ENCODE results near the gene AGAP2. TPM values are rescaled to one million over a fixed set of nuclear protein-coding genes. Genes with fewer than 3 reads are reported as not detected.
"Not testable (repeated sequence)": the region's sequence is repeated elsewhere in the genome, so short reads cannot be mapped to it uniquely, and the experiment has no call there.

The AGAP2 gene
- polyA plus RNA-seq, 1 donor from 2014 or later: 4.1 TPM

DNA sequence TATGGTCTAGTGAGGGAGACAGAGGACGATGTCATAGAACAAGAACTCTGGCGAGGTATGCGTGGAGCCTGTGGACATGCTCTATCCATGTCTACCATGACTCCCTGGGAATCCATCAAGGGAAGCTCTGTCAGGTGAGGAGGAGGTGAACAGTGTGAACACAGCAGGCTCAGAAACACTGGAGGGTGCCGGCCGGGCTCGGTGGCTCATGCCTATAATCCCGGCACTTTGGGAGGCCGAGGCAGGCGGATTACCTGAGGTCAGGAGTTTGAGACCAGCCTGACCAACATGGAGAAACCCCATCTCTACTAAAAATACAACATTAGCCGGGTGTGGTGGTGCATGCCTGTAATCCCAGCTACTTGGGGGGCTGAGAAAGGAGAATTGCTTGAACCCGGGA lies 36.1 kb upstream of the AGAP2 start:
- not testable (repeated sequence) for H3K27me3 Mint-ChIP-seq, H3K27ac Mint-ChIP-seq, H3K36me3 Mint-ChIP-seq, H3K9me3 Mint-ChIP-seq
- H3K4me1 Mint-ChIP-seq: peaks cover 7 to 15% (median 10%) of the 10 kb centered on the region in 3 donors
- H3K4me3 Mint-ChIP-seq: peak overlapping the region in 1 of 4 donors; percentile 70

- Mint-ChIP-seq H3K4me1 (peaks cover 7 to 15% (median 10%) of the 10 kb centered on the region in 3 donors), H3K36me3 (peaks cover 7% of the 10 kb centered on the region), H3K27ac (peak within 1 kb of the TSS; percentile 94 to 97 (median 96)), H3K27me3 (peaks cover 3% of the 10 kb centered on the region), H3K4me3 (peak within 1 kb of the TSS; percentile 97 to 100 (median 99)), H3K9me3 (no peaks in the 10 kb centered on the region)
Measured at GRCh38 chr12:57772429-57773322, 34.1 kb upstream of the AGAP2 start, which contains the start of gene EEF1AKMT3. TSS of gene EEF1AKMT3 (plus strand) at chr12:57772614. CDS start at chr12:57772725, 111 bp downstream.

DNA sequence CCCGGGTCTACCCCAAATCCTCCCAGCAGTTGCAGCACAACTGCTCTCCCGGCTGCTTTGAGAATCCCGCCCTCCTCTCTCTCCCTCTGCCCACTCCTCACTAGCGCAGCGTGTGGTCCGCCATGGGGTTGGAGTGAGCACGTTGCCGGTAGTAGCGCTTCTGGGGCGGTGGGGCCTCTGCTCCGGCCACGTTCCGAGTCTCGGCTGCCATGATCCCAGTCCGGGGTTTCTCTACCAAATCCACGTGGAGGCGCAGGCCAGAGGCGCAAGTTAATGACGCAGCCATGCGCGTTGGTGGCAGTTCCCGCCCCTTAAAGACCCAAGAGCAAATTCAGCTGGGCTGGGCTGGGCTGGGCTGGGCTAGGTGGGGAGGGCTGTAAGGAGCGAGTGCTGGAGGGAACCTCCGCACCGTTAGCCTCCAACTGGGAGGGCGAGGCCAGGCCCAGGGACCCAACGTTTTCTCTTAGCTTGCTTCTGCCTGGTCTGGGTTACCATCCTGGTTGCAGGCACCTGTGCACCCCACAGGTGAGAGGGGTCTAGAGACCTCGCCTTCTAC lies 33.4 kb upstream of the AGAP2 start, which contains the start of gene METTL1:
TSS of gene METTL1 (minus strand) at position 233 of the 556 bp plus-strand sequence. CDS start at position 211, 22 bp downstream.
- H3K36me3 Mint-ChIP-seq: peaks cover 7% of the 10 kb centered on the region
- H3K4me1 Mint-ChIP-seq: peaks cover 7 to 15% (median 10%) of the 10 kb centered on the region in 3 donors
- no peaks in the 10 kb centered on the region for H3K9me3 Mint-ChIP-seq
- peaks cover 3% of the 10 kb centered on the region for H3K27me3 Mint-ChIP-seq
- peak within 1 kb of the TSS; percentile 97 to 100 (median 99) for H3K4me3 Mint-ChIP-seq
- H3K27ac Mint-ChIP-seq: peak within 1 kb of the TSS; percentile 94 to 97 (median 96)

GRCh38 chr12:57771236-57771872 lies 32.8 kb upstream of the AGAP2 start:
- peaks cover 8% of the 10 kb centered on the region for H3K27me3 Mint-ChIP-seq
- H3K9me3 Mint-ChIP-seq: no peaks in the 10 kb centered on the region
- peak overlapping the region; percentile 94 to 97 (median 96) for H3K27ac Mint-ChIP-seq
- peaks cover 7% of the 10 kb centered on the region for H3K36me3 Mint-ChIP-seq
- peak overlapping the region; percentile 97 to 100 (median 99) for H3K4me3 Mint-ChIP-seq
- H3K4me1 Mint-ChIP-seq: peaks cover 12 to 19% (median 14%) of the 10 kb centered on the region in 3 donors

DNA sequence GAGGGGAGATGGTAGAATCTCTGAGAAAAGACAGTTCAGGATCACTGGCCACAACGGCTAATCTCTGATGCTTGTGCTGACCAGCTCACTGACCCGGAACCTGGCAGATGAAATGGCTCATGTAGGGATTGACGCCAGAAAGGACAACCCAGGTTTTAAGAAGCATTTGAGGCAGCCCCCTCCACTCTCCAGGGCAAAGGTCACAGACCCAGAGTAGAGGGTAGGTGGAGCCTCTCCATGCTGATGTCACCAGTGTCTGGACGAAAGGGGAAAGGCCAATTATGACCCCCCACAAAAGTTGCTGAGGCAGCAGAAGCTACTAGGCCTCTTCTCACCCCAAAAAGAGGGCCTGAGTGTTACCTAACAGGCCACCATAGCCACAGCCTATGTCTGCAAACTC lies 32.2 kb upstream of the AGAP2 start:
- Mint-ChIP-seq H3K9me3 (no peaks in the 10 kb centered on the region), H3K27ac (peak overlapping the region in 1 of 3 donors; percentile 97), H3K4me1 (peaks cover 15 to 18% (median 17%) of the 10 kb centered on the region in 3 donors), H3K4me3 (peak overlapping the region; percentile 37 to 86 (median 70)), H3K36me3 (peaks cover 5% of the 10 kb centered on the region), H3K27me3 (peaks cover 12% of the 10 kb centered on the region)

DNA sequence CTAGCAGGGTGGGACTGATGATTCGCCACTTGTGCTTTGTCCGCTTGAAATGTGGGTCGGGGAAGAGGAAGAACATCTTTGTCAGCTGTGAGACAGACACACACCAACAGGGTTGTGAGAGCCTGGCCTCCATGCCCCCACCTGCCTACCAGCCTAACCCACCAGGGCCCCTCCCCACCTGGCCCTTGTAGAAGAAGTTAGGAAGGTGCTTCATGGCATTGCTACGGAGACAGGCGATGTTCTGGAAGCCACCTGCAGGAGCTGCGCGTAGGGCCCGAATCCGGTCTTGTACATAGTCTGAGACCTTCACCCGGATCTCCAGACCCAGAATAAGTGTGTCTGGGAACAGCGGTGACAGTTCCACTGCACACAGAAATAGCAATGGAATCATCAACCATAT lies 31.1 kb upstream of the AGAP2 start:
- Mint-ChIP-seq H3K4me3 (peak overlapping the region in 2 of 4 donors; percentile 37 to 86), H3K27ac (no peak overlapping the region), H3K9me3 (no peaks in the 10 kb centered on the region)

DNA sequence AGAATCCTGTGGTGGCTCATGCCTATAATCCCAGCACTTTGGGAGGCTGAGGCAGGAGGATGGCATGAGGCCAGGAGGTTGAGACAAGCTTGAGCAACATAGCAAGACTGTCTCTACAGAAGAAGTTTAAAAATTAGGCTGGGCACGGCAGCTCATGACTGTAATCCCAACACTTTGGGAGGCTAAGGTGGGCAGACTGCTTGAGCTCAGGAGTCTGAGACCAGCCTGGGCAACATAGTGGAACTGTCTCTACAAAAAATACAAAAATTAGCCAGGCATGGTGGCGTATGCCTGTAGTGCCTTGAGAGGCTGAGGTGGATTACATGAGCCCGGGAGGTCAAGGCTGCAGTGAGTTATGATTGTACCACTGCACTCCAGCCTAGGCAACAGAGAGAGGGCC lies 29.3 kb upstream of the AGAP2 start:
- H3K4me1 Mint-ChIP-seq: peaks cover 23 to 25% (median 23%) of the 10 kb centered on the region in 3 donors
- H3K36me3 Mint-ChIP-seq: peaks cover 3% of the 10 kb centered on the region
- peaks cover 31% of the 10 kb centered on the region for H3K27me3 Mint-ChIP-seq
- H3K4me3 Mint-ChIP-seq: peak overlapping the region in 1 of 4 donors; percentile 63
- no peaks in the 10 kb centered on the region for H3K9me3 Mint-ChIP-seq
- H3K27ac Mint-ChIP-seq: no peak overlapping the region

More for the DNA sequence above, 31.1 kb upstream of the AGAP2 start:
- H3K36me3 Mint-ChIP-seq: peaks cover 5% of the 10 kb centered on the region
- peaks cover 23% of the 10 kb centered on the region for H3K27me3 Mint-ChIP-seq
- peaks cover 15 to 22% (median 21%) of the 10 kb centered on the region in 3 donors for H3K4me1 Mint-ChIP-seq

- Mint-ChIP-seq H3K4me1 (peaks cover 23 to 24% (median 23%) of the 10 kb centered on the region in 3 donors), H3K4me3 (peak overlapping the region in 2 of 4 donors; percentile 49 to 74), H3K27ac (no peak overlapping the region), H3K27me3 (peaks cover 31% of the 10 kb centered on the region), H3K9me3 (no peaks in the 10 kb centered on the region), H3K36me3 (peaks cover 3% of the 10 kb centered on the region)
Measured at GRCh38 chr12:57767305-57767698, 28.8 kb upstream of the AGAP2 start.

DNA sequence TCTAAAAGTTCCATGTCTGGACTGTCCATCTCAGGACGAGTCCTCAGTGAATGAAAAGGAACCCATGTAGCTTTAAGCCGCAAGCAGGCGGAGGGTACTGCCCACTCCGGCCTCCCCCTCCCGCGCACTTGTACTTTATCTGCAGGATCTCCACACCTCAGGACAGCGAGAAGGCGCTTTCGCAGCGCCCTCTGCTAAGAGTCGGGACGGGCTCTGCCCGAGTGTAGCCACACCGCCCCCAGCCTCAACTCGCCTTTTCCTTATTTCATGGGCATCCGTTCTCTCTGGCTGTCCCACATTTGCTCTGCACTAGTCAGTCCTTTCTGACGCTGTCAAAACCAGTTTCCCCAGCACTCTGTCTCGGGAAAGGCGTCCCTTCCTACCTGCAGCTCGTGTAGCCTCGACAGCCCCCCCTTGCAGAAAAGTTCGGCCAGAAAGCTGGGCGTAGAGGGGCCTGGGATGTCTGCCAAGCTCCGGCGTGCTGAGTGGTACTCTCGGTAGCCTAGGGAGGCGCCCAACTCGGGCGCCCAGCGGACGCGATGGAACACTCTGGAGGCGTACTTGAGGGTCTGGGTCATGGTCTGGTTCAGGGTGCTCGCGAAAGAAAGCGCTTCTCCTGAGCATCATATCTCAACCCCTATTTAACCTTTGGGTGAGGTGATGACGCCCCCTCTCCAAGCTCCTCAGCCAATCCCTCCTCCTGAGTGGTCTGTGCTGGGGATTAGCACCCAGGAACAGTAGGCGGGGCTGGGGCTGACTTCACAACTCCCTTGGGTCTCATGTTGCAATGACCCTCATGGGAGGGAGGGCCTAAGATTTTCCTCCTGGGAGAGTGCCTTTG lies 28.1 kb upstream of the AGAP2 start, which contains the start of gene CYP27B1:
TSS of gene CYP27B1 (minus strand) at position 615 of the 841 bp plus-strand sequence. CDS start at position 578, 37 bp downstream.
- H3K27me3 Mint-ChIP-seq: peaks cover 28% of the 10 kb centered on the region
- peaks cover 3% of the 10 kb centered on the region for H3K36me3 Mint-ChIP-seq
- peaks cover 19 to 21% (median 20%) of the 10 kb centered on the region in 3 donors for H3K4me1 Mint-ChIP-seq
- H3K27ac Mint-ChIP-seq: no peak within 1 kb of the TSS
- no peaks in the 10 kb centered on the region for H3K9me3 Mint-ChIP-seq
- H3K4me3 Mint-ChIP-seq: peak within 1 kb of the TSS; percentile 74 to 92 (median 82)

DNA sequence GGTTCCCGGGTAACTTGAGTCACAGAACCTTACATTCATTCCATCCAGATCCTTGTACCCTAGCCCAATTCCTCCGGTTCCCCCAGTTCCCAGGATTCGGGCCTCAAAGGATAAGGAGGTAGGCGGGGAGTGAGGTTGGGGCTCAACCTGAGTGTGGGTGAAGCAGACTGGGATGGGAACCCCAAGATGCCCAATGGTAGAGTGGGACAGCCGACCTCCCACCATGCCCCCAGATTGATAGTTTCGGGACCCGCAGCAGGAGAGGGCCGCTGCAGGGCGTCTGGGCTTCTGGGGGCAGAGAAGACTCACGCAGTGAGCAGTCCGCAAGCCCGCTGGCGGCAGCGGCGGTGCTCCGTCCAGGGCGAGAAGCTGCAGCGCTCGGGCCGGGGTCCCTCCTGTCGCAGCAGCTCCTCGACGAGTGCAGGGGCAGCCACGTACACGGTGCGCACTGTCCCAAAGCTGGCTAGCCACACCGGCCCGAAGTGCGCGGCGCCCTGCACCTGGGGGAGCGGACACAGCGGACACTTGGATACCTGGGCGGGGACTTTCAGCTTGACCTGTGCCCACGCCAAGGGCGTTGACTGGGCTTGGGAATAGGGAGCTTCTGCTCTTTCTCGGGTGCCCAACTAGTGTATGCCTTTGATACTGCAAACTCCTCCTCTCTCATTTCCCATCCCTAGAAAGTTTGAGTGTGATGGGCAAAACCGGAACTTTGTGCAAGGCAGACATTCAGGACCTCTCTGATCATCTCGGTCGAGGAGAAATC lies 27.3 kb upstream of the AGAP2 start:
- H3K4me3 Mint-ChIP-seq: peak overlapping the region; percentile 74 to 92 (median 82)
- peaks cover 13 to 17% (median 16%) of the 10 kb centered on the region in 3 donors for H3K4me1 Mint-ChIP-seq
- peaks cover 3% of the 10 kb centered on the region for H3K36me3 Mint-ChIP-seq
- H3K27ac Mint-ChIP-seq: no peak overlapping the region
- H3K27me3 Mint-ChIP-seq: peaks cover 28% of the 10 kb centered on the region
- H3K9me3 Mint-ChIP-seq: no peaks in the 10 kb centered on the region

DNA sequence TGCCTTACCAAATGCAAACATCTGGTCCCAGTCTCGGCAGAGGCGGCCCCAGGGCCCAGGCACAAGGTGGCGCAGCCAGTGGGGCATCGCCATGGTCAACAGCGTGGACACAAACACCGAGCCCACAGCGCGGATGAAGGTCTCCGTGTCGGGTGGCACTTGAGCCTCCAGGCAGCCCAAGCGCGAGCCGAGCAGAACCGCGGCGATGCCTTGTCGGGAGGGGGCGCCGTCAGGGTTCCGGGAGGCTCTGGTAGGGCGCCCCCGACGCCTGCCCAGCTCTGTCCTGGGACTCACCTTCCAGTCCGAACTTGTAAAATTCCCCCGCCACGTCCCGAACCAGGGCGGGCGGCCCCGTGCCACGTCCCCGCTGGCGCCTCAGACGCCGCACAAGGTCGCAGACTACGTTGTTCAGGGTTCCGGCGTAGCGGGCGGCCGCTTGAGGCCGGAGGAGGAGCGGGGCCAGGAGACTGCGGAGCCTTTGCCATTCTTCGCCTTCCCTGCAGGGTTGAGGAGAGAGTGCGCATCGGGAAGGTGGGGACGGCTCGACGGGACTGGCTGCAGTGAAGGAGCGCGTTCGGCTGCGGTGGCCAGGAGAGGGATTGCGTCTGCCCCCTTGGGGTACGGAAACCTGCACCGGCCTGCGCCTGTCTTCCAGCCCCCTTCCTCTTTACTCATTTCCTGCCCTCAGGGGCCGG lies 26.6 kb upstream of the AGAP2 start:
- H3K27me3 Mint-ChIP-seq: peaks cover 28% of the 10 kb centered on the region
- H3K27ac Mint-ChIP-seq: no peak overlapping the region
- H3K4me1 Mint-ChIP-seq: peaks cover 13 to 18% (median 16%) of the 10 kb centered on the region in 3 donors
- peaks cover 3% of the 10 kb centered on the region for H3K36me3 Mint-ChIP-seq
- peak overlapping the region; percentile 74 to 90 (median 82) for H3K4me3 Mint-ChIP-seq
- no peaks in the 10 kb centered on the region for H3K9me3 Mint-ChIP-seq

DNA sequence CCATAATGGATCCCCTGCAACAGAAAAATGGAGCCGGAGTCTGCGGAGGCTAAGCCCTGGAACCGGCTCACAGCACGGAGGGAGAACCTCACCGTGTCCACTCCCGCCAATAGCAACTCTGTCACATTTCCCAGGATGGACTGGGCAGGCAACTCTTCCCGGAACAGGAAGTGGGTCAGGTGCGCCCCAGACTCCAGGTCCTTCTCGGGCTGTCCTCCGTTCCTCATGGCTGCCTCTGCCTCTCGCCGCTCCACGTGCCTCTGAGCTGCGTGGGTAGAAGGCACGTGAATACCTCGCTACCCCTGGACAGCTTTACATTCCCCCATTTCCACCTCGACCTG lies 26.1 kb upstream of the AGAP2 start:
- Mint-ChIP-seq H3K27me3 (peaks cover 28% of the 10 kb centered on the region), H3K4me3 (peak overlapping the region; percentile 74 to 90 (median 82)), H3K27ac (no peak overlapping the region), H3K9me3 (no peaks in the 10 kb centered on the region), H3K36me3 (peaks cover 4% of the 10 kb centered on the region), H3K4me1 (peaks cover 14 to 23% (median 17%) of the 10 kb centered on the region in 3 donors)

Measured in IgD-negative memory B cell (primary cell).